Loucy (cell line): ENCODE data around the gene MOB3B.

Experiments used
- CTCF ChIP-seq: fragments of 200-600 bp; sonication (generic); conservative IDR thresholded peaks from 2 replicates; pipeline ENCODE4 v1.5.1; 2014; ENCODE audit warnings: mild to moderate bottlenecking, antibody characterized with exemption, low read length
- EZH2phosphoT487 ChIP-seq: fragments of 200-600 bp; IDR thresholded peaks from 2 replicates; pipeline ENCODE4 v1.6.1; 2018; ENCODE audit warnings: antibody characterized with exemption, mild to moderate bottlenecking, moderate library complexity, borderline replicate concordance

DNA sequence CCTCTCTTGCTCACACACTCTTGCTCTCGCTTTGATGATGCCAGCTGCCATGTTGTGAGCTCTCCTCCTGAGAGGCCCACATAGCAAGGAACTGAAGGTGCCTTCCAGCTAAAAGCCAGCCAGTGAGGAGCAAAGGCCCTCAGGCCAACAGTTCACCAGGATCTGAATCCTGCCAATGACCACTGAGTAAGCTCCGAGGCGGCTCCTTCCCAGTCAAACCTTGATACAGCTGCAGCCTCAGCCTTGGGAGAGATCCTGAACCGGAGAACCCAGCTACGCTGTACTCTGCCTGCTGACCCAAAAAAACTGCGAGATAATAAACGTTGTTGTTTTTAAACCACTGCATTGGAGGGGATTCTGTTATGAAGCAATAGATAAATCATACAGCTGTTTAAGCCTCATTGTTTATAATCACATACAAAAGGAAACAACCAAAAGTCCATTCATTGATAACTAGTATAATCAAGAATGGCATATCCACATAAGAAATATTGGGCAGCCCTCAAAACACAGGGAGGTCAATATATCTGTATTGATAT, 54.5 kb downstream of the MOB3B start:
- TF ChIP-seq CTCF (no peak), EZH2phosphoT487 (no peak)
